Body of pancreas (tissue), 4 donors: ENCODE data around the gene SNX30. TPM values are rescaled to one million over a fixed set of nuclear protein-coding genes. Genes with fewer than 3 reads are reported as not detected.

ENCODE experiments used
- ATAC-seq: fragments of 150-250 bp; one replicate; pipeline ENCODE4 v1.9.1; 2016
- DNase-seq, 4 donors: peaks; one replicate each; pipeline ENCODE4 v3.0.0-alpha.2; 2019
- H3K27ac ChIP-seq, 4 donors: fragments of 200-600 bp; sonication (generic); 1 replicate in 3 of 4; 2 replicates in 1 of 4; pipeline versions ENCODE4 v1.5.1 to v1.6.1; 2016 to 2019; ENCODE audit warnings: mild to moderate bottlenecking in 1 of 4, mixed read lengths in 1 of 4, moderate library complexity in 1 of 4
- H3K27me3 ChIP-seq, 2 donors: fragments of 200-600 bp; sonication (generic); one replicate each; pipeline ENCODE4 v1.6.0; 2016; ENCODE audit warnings: mild to moderate bottlenecking in 1 of 2
- H3K36me3 ChIP-seq, 2 donors: fragments of 200-600 bp; sonication (generic); replicated peaks in 1 of 2; 2 replicates each; pipeline ENCODE4 v1.5.1; 2016; ENCODE audit warnings: low read depth in 2 of 2; ENCODE audit not compliant: insufficient read depth in 1 of 2
- H3K4me1 ChIP-seq: fragments of 200-600 bp; sonication (generic); one replicate; pipeline ENCODE4 v1.6.0; 2016
- H3K4me3 ChIP-seq, 2 donors: fragments of 200-600 bp; sonication (generic); 1 replicate in 1 of 2; 2 replicates in 1 of 2; pipeline ENCODE4 v1.5.1; 2016 to 2019
- H3K9me3 ChIP-seq, 3 donors: fragments of 200-600 bp; sonication (generic); 1 replicate in 2 of 3; 2 replicates in 1 of 3; pipeline ENCODE4 v1.5.1; 2016
- POLR2A ChIP-seq, 3 donors: fragments of 450-650 bp; IDR thresholded peaks; one replicate each; pipeline ENCODE4 v1.6.1; 2016; ENCODE audit warnings: antibody characterized with exemption in 3 of 3, mild to moderate bottlenecking in 2 of 3
- WGBS, 2 donors: methylation state at CpG; one replicate each; pipeline ENCODE4 v1.1.5; 2017; 5-methylcytosine and 5-hydroxymethylcytosine counted together
- intact Hi-C: fragments of 100-400 bp; cut with DNase I; formaldehyde crosslinking; loops from one replicate; pipeline ENCODE4 v1.15.1; 2023
- total RNA-seq, 2 donors: library from RNA; depleted of rRNA; stranded (reverse); fragments of >200 nt; gene quantifications; one replicate each; pipeline ENCODE4 v1.1.0, GENCODE V29; 2016
- TF ChIP-seq, protein P1 (sequence below), 7 experiments: fragments of 450-650 bp in 4 of 7; fragments of 200-600 bp in 3 of 7; sonication (generic) in 3 of 7; IDR thresholded peaks; one replicate each; pipeline ENCODE4 v1.5.1; 2016 to 2019; ENCODE audit warnings: antibody characterized with exemption in 7 of 7

Gene SNX30
- total RNA-seq, 2 donors from 2014 or later, result 4.6 to 8.6 TPM

DNA sequence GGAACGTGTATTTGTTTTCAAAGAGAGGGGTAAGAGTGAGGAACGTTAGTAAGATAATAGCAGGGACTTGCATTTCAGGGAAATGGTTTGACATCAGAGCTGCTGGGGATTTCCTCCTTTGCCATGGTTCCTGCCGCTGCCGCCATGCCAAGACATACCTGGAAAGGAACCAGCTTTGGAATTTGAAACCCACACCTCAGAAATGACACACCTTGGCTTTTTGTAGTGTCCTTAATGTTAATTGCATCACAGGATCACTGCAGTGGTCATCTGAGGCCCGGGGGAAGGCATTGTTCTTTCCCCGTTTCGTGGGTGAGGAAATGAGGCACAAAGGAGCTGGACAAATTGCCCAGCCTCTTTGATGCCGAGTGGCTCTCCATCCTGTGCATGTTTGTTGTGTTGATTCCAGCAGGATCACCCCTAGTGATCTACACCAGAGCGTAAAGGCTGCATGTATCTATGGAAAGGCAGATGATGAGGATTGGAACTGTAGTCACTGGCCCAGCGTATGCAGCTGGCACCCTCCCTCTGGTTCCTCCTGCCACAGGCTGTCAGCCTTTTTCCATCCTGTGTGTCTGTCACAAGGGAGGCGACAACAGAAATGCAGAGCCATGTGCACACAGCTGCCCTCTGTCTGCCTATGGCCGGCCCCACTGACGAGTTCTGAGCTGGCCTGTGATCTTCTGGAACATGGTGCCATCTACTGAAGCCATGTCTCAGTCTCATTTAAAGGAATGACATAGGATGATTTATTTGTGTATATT, 102.4 kb downstream of the SNX30 start:
- no peak for DNase-seq
- H3K36me3 ChIP-seq, result no peaks in the 10 kb centered on the region
- no peak overlapping the region for H3K27ac ChIP-seq
- no peaks in the 10 kb centered on the region for H3K27me3 ChIP-seq
- TF ChIP-seq, protein P1, sequence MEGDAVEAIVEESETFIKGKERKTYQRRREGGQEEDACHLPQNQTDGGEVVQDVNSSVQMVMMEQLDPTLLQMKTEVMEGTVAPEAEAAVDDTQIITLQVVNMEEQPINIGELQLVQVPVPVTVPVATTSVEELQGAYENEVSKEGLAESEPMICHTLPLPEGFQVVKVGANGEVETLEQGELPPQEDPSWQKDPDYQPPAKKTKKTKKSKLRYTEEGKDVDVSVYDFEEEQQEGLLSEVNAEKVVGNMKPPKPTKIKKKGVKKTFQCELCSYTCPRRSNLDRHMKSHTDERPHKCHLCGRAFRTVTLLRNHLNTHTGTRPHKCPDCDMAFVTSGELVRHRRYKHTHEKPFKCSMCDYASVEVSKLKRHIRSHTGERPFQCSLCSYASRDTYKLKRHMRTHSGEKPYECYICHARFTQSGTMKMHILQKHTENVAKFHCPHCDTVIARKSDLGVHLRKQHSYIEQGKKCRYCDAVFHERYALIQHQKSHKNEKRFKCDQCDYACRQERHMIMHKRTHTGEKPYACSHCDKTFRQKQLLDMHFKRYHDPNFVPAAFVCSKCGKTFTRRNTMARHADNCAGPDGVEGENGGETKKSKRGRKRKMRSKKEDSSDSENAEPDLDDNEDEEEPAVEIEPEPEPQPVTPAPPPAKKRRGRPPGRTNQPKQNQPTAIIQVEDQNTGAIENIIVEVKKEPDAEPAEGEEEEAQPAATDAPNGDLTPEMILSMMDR (IDR thresholded peaks at IDR 0.05), result no peak
- TF ChIP-seq POLR2A (IDR thresholded peaks at IDR 0.05), result no peak
- WGBS, 2 donors, result 59 to 67% methylated on average over 12 to 13 of the region's 13 CpGs
- intact Hi-C loops, result no loop called here
- no peak overlapping the region for H3K4me3 ChIP-seq
- no peaks in the 10 kb centered on the region for H3K4me1 ChIP-seq
- H3K9me3 ChIP-seq, result no peaks in the 10 kb centered on the region
- ATAC-seq, result no peak

DNA sequence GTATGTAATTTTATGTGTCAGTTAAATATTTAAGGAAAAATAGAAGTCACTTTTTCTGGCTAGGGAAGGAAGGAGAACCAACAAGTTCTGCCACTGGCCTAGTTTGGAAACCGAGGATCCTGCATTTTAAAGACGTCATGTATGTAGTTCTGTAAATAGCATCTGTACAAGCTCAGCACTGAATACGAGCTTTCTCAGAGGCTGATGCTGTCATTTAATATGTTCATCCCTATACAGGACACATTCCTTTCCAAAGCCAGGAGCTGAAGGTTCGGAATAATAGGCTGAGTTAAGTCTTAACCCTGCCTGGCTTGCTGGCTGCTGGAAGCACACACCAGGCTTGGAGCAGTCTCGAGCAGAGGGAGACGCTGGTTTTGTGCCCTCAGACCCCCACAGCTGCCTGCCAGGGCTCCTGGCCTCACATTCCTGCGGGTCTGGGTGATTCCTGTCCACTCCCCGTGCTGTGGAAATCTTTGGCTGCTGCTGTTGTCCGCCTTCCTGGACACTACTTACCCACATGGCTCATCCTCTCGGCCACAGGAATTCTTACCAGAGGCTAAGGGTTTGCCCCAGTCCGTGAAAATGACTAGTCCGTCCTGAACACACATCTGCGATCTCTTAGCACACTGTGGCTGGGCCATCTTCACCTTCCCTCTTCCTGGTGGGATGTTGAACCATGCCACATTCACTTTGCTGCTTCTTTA, 103.5 kb downstream of the SNX30 start:
- intact Hi-C loops, result no loop called here

DNA sequence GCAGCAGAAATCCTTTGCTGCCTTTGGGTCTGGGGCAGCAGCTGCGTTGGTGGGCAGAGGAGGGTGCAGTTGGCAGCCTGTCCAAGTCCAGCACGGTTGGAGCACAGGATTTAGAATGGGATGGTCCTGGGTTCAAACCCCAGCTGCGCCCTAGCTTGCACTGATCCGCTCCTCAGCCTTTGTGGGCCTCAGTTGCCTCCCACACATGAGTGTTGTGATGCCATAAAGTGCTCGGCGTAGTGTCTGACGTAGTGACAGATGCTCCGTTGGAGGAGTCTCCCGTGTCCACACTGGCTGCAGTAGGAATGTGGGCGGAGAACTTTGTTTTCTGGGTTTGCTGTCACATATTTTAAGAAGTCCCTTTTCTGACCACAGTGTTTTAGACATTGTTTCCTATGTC, 104.1 kb downstream of the SNX30 start:
- no peak overlapping the region for H3K4me3 ChIP-seq
- no peaks in the 10 kb centered on the region for H3K27me3 ChIP-seq
- DNase-seq, result no peak
- H3K36me3 ChIP-seq, result no peaks in the 10 kb centered on the region
- no peaks in the 10 kb centered on the region for H3K9me3 ChIP-seq
- intact Hi-C loops, result no loop called here
- TF ChIP-seq, protein P1 (IDR thresholded peaks at IDR 0.05), result no peak
- no peak for TF ChIP-seq POLR2A (IDR thresholded peaks at IDR 0.05)
- 83 to 91% methylated on average over 10 of the region's 10 CpGs for WGBS, 2 donors
- no peak overlapping the region for H3K27ac ChIP-seq
- H3K4me1 ChIP-seq, result no peaks in the 10 kb centered on the region
- no peak for ATAC-seq

More for the DNA sequence above, 103.5 kb downstream of the SNX30 start:
- Histone ChIP-seq H3K27ac (no peak overlapping the region), H3K27me3 (no peaks in the 10 kb centered on the region), H3K36me3 (no peaks in the 10 kb centered on the region), H3K4me3 (no peak overlapping the region), H3K4me1 (no peaks in the 10 kb centered on the region), H3K9me3 (no peaks in the 10 kb centered on the region)
- WGBS, 2 donors, result 82 to 83% methylated on average over 10 to 13 of the region's 13 CpGs
- ATAC-seq, result no peak
- DNase-seq, result no peak
- TF ChIP-seq, protein P1 (IDR thresholded peaks at IDR 0.05), result no peak
- no peak for TF ChIP-seq POLR2A (IDR thresholded peaks at IDR 0.05)

DNA sequence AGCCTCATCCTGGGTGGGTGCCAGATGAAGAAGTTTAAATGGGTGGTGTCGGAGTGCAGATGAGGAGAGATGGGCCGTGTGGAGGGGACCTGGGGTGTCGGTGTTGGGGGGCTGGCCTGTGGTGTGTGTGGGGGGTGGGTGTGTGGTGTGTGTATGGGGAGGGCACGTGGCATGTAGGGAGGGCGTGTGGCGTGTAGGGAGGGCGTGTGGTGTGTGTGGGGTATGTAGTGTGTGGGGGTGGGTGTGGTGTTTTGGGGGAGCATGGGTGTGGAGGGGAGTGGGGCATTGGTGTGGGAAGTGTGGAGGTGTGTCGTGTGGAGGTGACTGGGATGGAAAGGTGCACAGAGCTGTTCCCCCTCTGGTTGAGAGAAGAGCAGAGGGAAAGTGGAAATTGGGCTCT, 105.6 kb downstream of the SNX30 start:
- intact Hi-C loops, result no loop called here
- 94 to 97% methylated on average over 8 of the region's 8 CpGs for WGBS, 2 donors
- no peak for DNase-seq

More for the DNA sequence above, 105.6 kb downstream of the SNX30 start:
- H3K4me3 ChIP-seq, result no peak overlapping the region
- no peaks in the 10 kb centered on the region for H3K27me3 ChIP-seq
- H3K27ac ChIP-seq, result no peak overlapping the region
- no peaks in the 10 kb centered on the region for H3K36me3 ChIP-seq
- no peaks in the 10 kb centered on the region for H3K9me3 ChIP-seq
- H3K4me1 ChIP-seq, result no peaks in the 10 kb centered on the region
- TF ChIP-seq, protein P1 (IDR thresholded peaks at IDR 0.05), result no peak
- TF ChIP-seq POLR2A (IDR thresholded peaks at IDR 0.05), result no peak
- no peak for ATAC-seq
